Testis (tissue), 3 donors: Measurements from ENCODE around the gene TRAPPC10. TPM values are rescaled to one million over a fixed set of nuclear protein-coding genes. Genes with fewer than 3 reads are reported as not detected.

ENCODE experiments used
- DNase-seq: peaks from one replicate; pipeline ENCODE4 v3.0.0-alpha.2; 2019
- H3K27ac ChIP-seq, 2 donors: fragments of 200-600 bp; sonication (generic); one replicate each; pipeline ENCODE4 v1.5.1; 2019
- H3K27me3 ChIP-seq: fragments of 200-600 bp; sonication (generic); one replicate; pipeline ENCODE4 v1.5.1; 2019
- H3K36me3 ChIP-seq: fragments of 200-600 bp; sonication (generic); one replicate; pipeline ENCODE4 v1.5.1; 2017; ENCODE audit warnings: low read depth; ENCODE audit errors: missing control alignments
- H3K4me1 ChIP-seq: fragments of 200-600 bp; sonication (generic); one replicate; pipeline ENCODE4 v1.5.1; 2019
- H3K4me3 ChIP-seq, 2 donors: fragments of 200-600 bp; sonication (generic); one replicate each; pipeline ENCODE4 v1.5.1; 2017 to 2019
- H3K9me3 ChIP-seq: fragments of 200-600 bp; sonication (generic); one replicate; pipeline ENCODE4 v1.5.1; 2017
- CTCF ChIP-seq, 3 experiments: fragments of 450-650 bp in 2 of 3; fragments of 200-600 bp in 1 of 3; sonication (generic) in 1 of 3; IDR thresholded peaks; one replicate each; pipeline ENCODE4 v1.5.1; 2016 to 2019; ENCODE audit warnings: antibody characterized with exemption in 3 of 3, mild to moderate bottlenecking in 2 of 3, moderate library complexity in 1 of 3
- POLR2A ChIP-seq: fragments of 450-650 bp; IDR thresholded peaks from one replicate; pipeline ENCODE4 v1.6.1; 2017; ENCODE audit warnings: antibody characterized with exemption, mild to moderate bottlenecking, moderate library complexity
- WGBS, 2 donors: methylation state at CpG; one replicate each; pipeline ENCODE4 v1.1.5; 2018; 5-methylcytosine and 5-hydroxymethylcytosine counted together
- intact Hi-C: fragments of 100-400 bp; cut with DNase I; formaldehyde crosslinking; loops from one replicate; pipeline ENCODE4 v1.15.1; 2023; ENCODE audit warnings: low total_unique reads
- polyA plus RNA-seq: library from polyadenylated mRNA; stranded (reverse); fragments of 350-450 nt; fragmentation: Illumina TruSeq; extraction: RNeasy Lipid Tissue Mini Kit (QIAGEN cat#74804); gene quantifications from one replicate; pipeline ENCODE4 v1.2.3, GENCODE V29; 2014; ENCODE audit warnings: low read depth, low replicate concordance; ENCODE audit not compliant: insufficient read depth
- total RNA-seq, 2 donors: library from RNA; depleted of rRNA; stranded (reverse); fragments of >200 nt; gene quantifications; one replicate each; pipeline ENCODE4 v1.2.3, GENCODE V29; 2016

The TRAPPC10 gene
- total and polyA plus RNA-seq, 3 donors from 2014 or later, result 46.4 to 69.8 (median 58.0) TPM

- intact Hi-C loops, result loop anchor here (10.0 kb wide), 1 partner anchor 115 kb away; the partner anchor contains the start of gene AGPAT3
Measured at GRCh38 chr21:43979654-43980053, 32.5 kb upstream of the TRAPPC10 start.

GRCh38 chr21:43981151-43981870, 30.8 kb upstream of the TRAPPC10 start:
- TF ChIP-seq CTCF (IDR thresholded peaks at IDR 0.05) (no peak), POLR2A (no peak)
- Histone ChIP-seq H3K36me3 (no peaks in the 10 kb centered on the region), H3K4me1 (no peaks in the 10 kb centered on the region), H3K27ac (no peak overlapping the region), H3K27me3 (no peaks in the 10 kb centered on the region), H3K9me3 (no peaks in the 10 kb centered on the region), H3K4me3 (no peak overlapping the region)
- DNase-seq, result no peak
- intact Hi-C loops, result loop anchor here (10.0 kb wide), 1 partner anchor 117 kb away; the partner anchor contains the start of gene AGPAT3
- 75 to 91% methylated on average over 2 to 26 of the region's 26 CpGs for WGBS, 2 donors

More at GRCh38 chr21:43979654-43980053, 32.5 kb upstream of the TRAPPC10 start:
- WGBS, 2 donors, result 83 to 88% methylated on average over 7 of the region's 7 CpGs
- Histone ChIP-seq H3K36me3 (no peaks in the 10 kb centered on the region), H3K4me3 (no peak overlapping the region), H3K27ac (no peak overlapping the region), H3K9me3 (no peaks in the 10 kb centered on the region), H3K4me1 (no peaks in the 10 kb centered on the region), H3K27me3 (no peaks in the 10 kb centered on the region)
- TF ChIP-seq POLR2A, result no peak
- DNase-seq, result no peak

- DNase-seq, result no peak
- H3K9me3 ChIP-seq, result no peaks in the 10 kb centered on the region
- H3K27ac ChIP-seq, result no peak overlapping the region
- WGBS, 2 donors, result 70 to 85% methylated on average over 2 to 13 of the region's 13 CpGs
- TF ChIP-seq CTCF (IDR thresholded peaks at IDR 0.05), result no peak
- TF ChIP-seq POLR2A, result no peak
- H3K36me3 ChIP-seq, result no peaks in the 10 kb centered on the region
- no peak overlapping the region for H3K4me3 ChIP-seq
- H3K4me1 ChIP-seq, result peaks cover 4% of the 10 kb centered on the region
- intact Hi-C loops, result loop anchor here (10.0 kb wide), 1 partner anchor 117 kb away; the partner anchor contains the start of gene AGPAT3
- H3K27me3 ChIP-seq, result no peaks in the 10 kb centered on the region
Measured at GRCh38 chr21:43981871-43982210, 30.3 kb upstream of the TRAPPC10 start.

GRCh38 chr21:43982489-43983078, 29.5 kb upstream of the TRAPPC10 start:
- intact Hi-C loops, result loop anchor here (10.0 kb wide), 1 partner anchor 118 kb away; the partner anchor contains the start of gene AGPAT3
- no peak overlapping the region for H3K27ac ChIP-seq
- DNase-seq, result no peak
- no peaks in the 10 kb centered on the region for H3K9me3 ChIP-seq
- 89 to 92% methylated on average over 32 of the region's 32 CpGs for WGBS, 2 donors
- no peak for TF ChIP-seq CTCF (IDR thresholded peaks at IDR 0.05)
- TF ChIP-seq POLR2A, result no peak
- no peaks in the 10 kb centered on the region for H3K27me3 ChIP-seq
- peaks cover 9% of the 10 kb centered on the region for H3K4me1 ChIP-seq
- no peak overlapping the region for H3K4me3 ChIP-seq
- H3K36me3 ChIP-seq, result no peaks in the 10 kb centered on the region

- no peak for TF ChIP-seq POLR2A
- TF ChIP-seq CTCF (IDR thresholded peaks at IDR 0.05), result no peak
- DNase-seq, result no peak
- Histone ChIP-seq H3K27me3 (no peaks in the 10 kb centered on the region), H3K36me3 (no peaks in the 10 kb centered on the region), H3K4me3 (no peak overlapping the region), H3K27ac (no peak overlapping the region), H3K4me1 (peaks cover 9% of the 10 kb centered on the region), H3K9me3 (no peaks in the 10 kb centered on the region)
- intact Hi-C loops, result loop anchor here (10.0 kb wide), 1 partner anchor 119 kb away; the partner anchor contains the start of gene AGPAT3
- WGBS, 2 donors, result 89 to 91% methylated on average over 17 of the region's 17 CpGs
Measured at GRCh38 chr21:43983390-43983789, 28.7 kb upstream of the TRAPPC10 start.
